Measurements from ENCODE around the gene GBE1. TPM values are rescaled to one million over a fixed set of nuclear protein-coding genes. Genes with fewer than 3 reads are reported as not detected.

Gene GBE1
- total RNA-seq, 4 donors from 2014 or later: 127 to 319 (median 239) TPM

DNA sequence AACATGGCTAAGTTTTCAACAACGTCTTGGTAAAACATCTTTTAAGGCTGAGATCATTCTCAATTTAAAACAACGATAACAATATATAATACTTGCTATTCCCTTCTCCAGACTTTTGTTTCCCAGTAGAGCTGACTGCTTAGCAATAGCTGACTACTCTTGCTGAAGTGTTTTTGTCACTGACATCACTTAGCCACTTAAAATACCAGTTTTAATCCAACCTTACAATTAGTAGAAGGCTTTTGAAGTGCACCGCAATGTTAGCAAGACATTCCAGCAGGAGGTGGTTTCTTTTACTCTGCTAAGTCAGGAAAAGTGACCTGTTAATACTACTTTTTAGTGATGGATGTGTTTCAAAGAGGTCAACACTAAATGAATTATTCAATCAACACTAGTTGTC, 28.7 kb upstream of the GBE1 start:
- peaks cover 17 to 25% of the 10 kb centered on the region in 2 donors for H3K4me1 ChIP-seq
- no peak for DNase-seq
- peaks cover 0 to 3% (median 0%) of the 10 kb centered on the region in 3 donors for H3K9me3 ChIP-seq
- H3K36me3 ChIP-seq: no peaks in the 10 kb centered on the region
- no peak for ATAC-seq
- TF ChIP-seq, protein P1, sequence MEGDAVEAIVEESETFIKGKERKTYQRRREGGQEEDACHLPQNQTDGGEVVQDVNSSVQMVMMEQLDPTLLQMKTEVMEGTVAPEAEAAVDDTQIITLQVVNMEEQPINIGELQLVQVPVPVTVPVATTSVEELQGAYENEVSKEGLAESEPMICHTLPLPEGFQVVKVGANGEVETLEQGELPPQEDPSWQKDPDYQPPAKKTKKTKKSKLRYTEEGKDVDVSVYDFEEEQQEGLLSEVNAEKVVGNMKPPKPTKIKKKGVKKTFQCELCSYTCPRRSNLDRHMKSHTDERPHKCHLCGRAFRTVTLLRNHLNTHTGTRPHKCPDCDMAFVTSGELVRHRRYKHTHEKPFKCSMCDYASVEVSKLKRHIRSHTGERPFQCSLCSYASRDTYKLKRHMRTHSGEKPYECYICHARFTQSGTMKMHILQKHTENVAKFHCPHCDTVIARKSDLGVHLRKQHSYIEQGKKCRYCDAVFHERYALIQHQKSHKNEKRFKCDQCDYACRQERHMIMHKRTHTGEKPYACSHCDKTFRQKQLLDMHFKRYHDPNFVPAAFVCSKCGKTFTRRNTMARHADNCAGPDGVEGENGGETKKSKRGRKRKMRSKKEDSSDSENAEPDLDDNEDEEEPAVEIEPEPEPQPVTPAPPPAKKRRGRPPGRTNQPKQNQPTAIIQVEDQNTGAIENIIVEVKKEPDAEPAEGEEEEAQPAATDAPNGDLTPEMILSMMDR (IDR thresholded peaks at IDR 0.05 in 4 of 5, conservative IDR thresholded peaks at IDR 0.05 in 1 of 5): no peak
- TF ChIP-seq POLR2A (IDR thresholded peaks at IDR 0.05): no peak
- H3K4me3 ChIP-seq: no peak overlapping the region
- H3K27ac ChIP-seq: peak overlapping the region; percentile 64 to 86 (median 78)
- intact Hi-C loops (cut with DNase I; ENCODE audit: low total_unique reads): no loop called here
- in situ Hi-C loops (cut with MboI; ENCODE audit: low sequenced_read_pairs in 4 of 4): no loop called here
- H3K27me3 ChIP-seq: no peaks in the 10 kb centered on the region

DNA sequence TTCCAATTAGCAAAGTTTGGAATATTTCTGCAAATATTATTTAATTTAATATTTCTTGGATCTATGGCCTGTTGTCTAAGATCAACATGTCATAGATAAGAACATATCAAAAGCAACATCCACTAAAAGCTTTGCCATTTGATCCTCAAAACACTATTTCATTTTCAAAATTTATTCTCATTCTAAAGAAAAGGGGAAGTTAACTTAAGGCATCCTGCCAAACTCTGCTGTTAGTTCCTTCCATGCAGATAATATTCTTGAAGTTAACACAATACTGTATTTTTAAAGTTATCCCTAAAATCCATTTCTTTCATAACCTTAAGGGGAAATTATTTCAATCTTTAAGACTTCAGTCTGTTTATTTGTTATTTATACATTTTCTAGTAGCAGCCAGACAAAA, 28.2 kb upstream of the GBE1 start:
- TF ChIP-seq POLR2A (IDR thresholded peaks at IDR 0.05): no peak
- TF ChIP-seq, protein P1 (IDR thresholded peaks at IDR 0.05 in 4 of 5, conservative IDR thresholded peaks at IDR 0.05 in 1 of 5): no peak
- Histone ChIP-seq H3K27ac (peak overlapping the region; percentile 64 to 86 (median 78)), H3K27me3 (no peaks in the 10 kb centered on the region), H3K4me3 (no peak overlapping the region), H3K4me1 (peaks cover 17 to 25% of the 10 kb centered on the region in 2 donors), H3K36me3 (no peaks in the 10 kb centered on the region), H3K9me3 (peaks cover 0 to 3% (median 0%) of the 10 kb centered on the region in 3 donors)
- DNase-seq (no peak), ATAC-seq (no peak)
- in situ Hi-C loops (cut with MboI; ENCODE audit: low sequenced_read_pairs in 4 of 4): no loop called here
- intact Hi-C loops (cut with DNase I; ENCODE audit: low total_unique reads): no loop called here

DNA sequence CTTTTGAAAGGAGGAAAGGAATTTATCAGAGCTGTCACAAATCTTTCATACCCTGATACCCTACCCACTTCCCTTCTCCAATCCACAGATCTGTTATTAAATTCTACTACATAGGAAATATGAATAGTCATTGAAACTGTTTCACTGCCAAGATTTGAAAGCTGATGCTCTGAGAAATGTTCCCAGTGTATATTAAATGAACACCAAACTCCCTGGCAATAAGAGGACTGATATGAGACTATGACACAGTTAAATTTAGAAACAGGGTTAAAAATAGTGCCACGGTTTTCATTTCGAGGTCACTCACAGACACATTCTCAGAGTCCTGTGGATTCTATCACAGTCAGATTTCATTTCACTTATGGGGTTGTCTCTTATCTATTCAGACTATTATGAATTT, 27.2 kb upstream of the GBE1 start:
- Histone ChIP-seq H3K9me3 (peaks cover 0 to 3% (median 0%) of the 10 kb centered on the region in 3 donors), H3K4me1 (peaks cover 17 to 25% of the 10 kb centered on the region in 2 donors), H3K27ac (peak overlapping the region; percentile 64 to 86 (median 78)), H3K27me3 (no peaks in the 10 kb centered on the region), H3K4me3 (peak overlapping the region in 1 of 4 donors; percentile 4), H3K36me3 (no peaks in the 10 kb centered on the region)
- TF ChIP-seq, protein P1 (IDR thresholded peaks at IDR 0.05 in 4 of 5, conservative IDR thresholded peaks at IDR 0.05 in 1 of 5): no peak
- peak in 1 of 2 donors; percentile 7 for TF ChIP-seq POLR2A (IDR thresholded peaks at IDR 0.05)
- in situ Hi-C loops (cut with MboI; ENCODE audit: low sequenced_read_pairs in 4 of 4) (no loop called here), intact Hi-C loops (cut with DNase I; ENCODE audit: low total_unique reads) (no loop called here)
- DNase-seq (no peak), ATAC-seq (peak; percentile 97 to 98)

DNA sequence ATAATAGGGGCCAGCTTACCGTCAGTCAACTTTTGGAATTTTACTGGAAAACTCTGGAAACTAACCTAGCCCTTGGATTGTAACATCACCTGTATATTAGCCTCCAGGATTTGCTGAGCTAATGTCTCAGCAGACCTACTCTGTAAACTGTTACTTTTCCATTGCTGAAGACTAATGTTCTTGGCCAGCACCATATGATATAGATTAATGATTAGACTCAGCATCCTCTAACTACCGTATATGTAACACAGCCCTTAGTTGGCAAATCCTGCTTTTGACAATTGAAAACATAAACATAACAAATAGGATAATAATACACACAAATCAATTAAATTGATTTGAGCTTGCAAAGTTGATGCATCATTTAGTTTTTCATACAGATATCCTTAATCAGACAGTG, 26.6 kb upstream of the GBE1 start:
- ATAC-seq (no peak), DNase-seq (no peak)
- TF ChIP-seq POLR2A (IDR thresholded peaks at IDR 0.05): no peak
- TF ChIP-seq, protein P1 (IDR thresholded peaks at IDR 0.05 in 4 of 5, conservative IDR thresholded peaks at IDR 0.05 in 1 of 5): no peak
- no peak overlapping the region for H3K4me3 ChIP-seq
- H3K9me3 ChIP-seq: peaks cover 0 to 3% (median 0%) of the 10 kb centered on the region in 3 donors
- in situ Hi-C loops (cut with MboI; ENCODE audit: low sequenced_read_pairs in 4 of 4) (no loop called here), intact Hi-C loops (cut with DNase I; ENCODE audit: low total_unique reads) (no loop called here)
- peak overlapping the region; percentile 64 to 86 (median 78) for H3K27ac ChIP-seq
- peaks cover 17 to 25% of the 10 kb centered on the region in 2 donors for H3K4me1 ChIP-seq
- no peaks in the 10 kb centered on the region for H3K27me3 ChIP-seq
- no peaks in the 10 kb centered on the region for H3K36me3 ChIP-seq

DNA sequence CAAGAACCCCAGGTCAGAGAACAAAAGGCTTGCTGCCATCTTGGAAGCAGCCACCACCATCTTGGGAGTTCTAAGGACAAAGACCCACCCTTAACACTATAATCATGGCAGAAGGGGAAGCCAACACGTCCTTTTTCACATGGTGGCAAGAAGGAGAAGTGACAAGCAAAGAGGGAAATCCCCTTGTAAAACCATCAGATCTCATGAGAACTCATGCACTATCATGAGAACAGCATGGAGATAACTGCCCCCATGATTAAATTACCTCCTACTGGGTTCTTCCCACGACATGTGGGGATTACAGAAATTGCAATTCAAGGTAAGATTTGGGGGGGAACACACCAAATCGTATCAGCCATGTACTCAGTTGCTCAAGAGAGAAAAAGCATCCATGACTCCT, 21.1 kb upstream of the GBE1 start:
- intact Hi-C loops (cut with DNase I; ENCODE audit: low total_unique reads): no loop called here
- Histone ChIP-seq H3K36me3 (no peaks in the 10 kb centered on the region), H3K9me3 (no peaks in the 10 kb centered on the region), H3K4me3 (no peak overlapping the region), H3K27me3 (no peaks in the 10 kb centered on the region), H3K4me1 (peaks cover 3 to 8% of the 10 kb centered on the region in 2 donors), H3K27ac (no peak overlapping the region)
- no peak for TF ChIP-seq POLR2A (IDR thresholded peaks at IDR 0.05)
- TF ChIP-seq, protein P1 (IDR thresholded peaks at IDR 0.05 in 4 of 5, conservative IDR thresholded peaks at IDR 0.05 in 1 of 5): no peak
- in situ Hi-C loops (cut with MboI; ENCODE audit: low sequenced_read_pairs in 4 of 4): no loop called here
- DNase-seq: no peak
- no peak for ATAC-seq

All from gastrocnemius medialis (tissue), 4 donors.